SU-DHL-6 (cell line): ENCODE results near the gene OSGIN1.

Experiments
- H2AFZ ChIP-seq: fragments of 200-600 bp; sonication (generic); 2 replicates; pipeline ENCODE4 v1.6.1; 2014; ENCODE audit warnings: low read depth, mild to moderate bottlenecking, moderate library complexity, mixed read lengths, antibody characterized with exemption, low read length; ENCODE audit not compliant: severe bottlenecking
- H3F3A ChIP-seq: fragments of 200-600 bp; shearing (Covaris generic); 2 replicates; pipeline ENCODE4 v1.6.0; 2016; ENCODE audit warnings: antibody characterized with exemption, mild to moderate bottlenecking; ENCODE audit not compliant: insufficient read depth
- H3K27ac ChIP-seq: fragments of 200-600 bp; sonication (generic); 2 replicates; pipeline ENCODE4 v1.5.1; 2016; ENCODE audit warnings: low read depth, mild to moderate bottlenecking, low read length, moderate library complexity, mixed read lengths
- H3K27me3 ChIP-seq: fragments of 200-600 bp; sonication (generic), shearing (Covaris generic); 2 replicates; pipeline ENCODE4 v1.6.0; 2014; ENCODE audit warnings: mild to moderate bottlenecking, low read length
- H3K36me3 ChIP-seq: fragments of 200-600 bp; sonication (generic); 2 replicates; pipeline ENCODE4 v1.6.1; 2014; ENCODE audit warnings: mild to moderate bottlenecking, low read length, mixed read lengths
- H3K4me2 ChIP-seq: fragments of 300-600, 200-600 bp; shearing (Covaris generic), sonication (generic); 2 replicates; pipeline ENCODE4 v1.6.0; 2014; ENCODE audit warnings: low read length, low read depth, mild to moderate bottlenecking; ENCODE audit not compliant: poor library complexity, severe bottlenecking
- H3K4me3 ChIP-seq: fragments of 200-600 bp; sonication (generic); 2 replicates; pipeline ENCODE4 v1.5.1; 2014; ENCODE audit warnings: antibody characterized with exemption, low read length, mild to moderate bottlenecking, mixed read lengths; ENCODE audit not compliant: insufficient read depth, poor library complexity, severe bottlenecking
- H3K79me2 ChIP-seq: fragments of 200-600 bp; sonication (generic); 2 replicates; pipeline ENCODE4 v1.6.1; 2014; ENCODE audit warnings: mild to moderate bottlenecking, low read length, moderate library complexity; ENCODE audit not compliant: insufficient read depth
- H3K9ac ChIP-seq: fragments of 200-600 bp; sonication (generic); 2 replicates; pipeline ENCODE4 v1.7.0; 2014; ENCODE audit warnings: mild to moderate bottlenecking, low read length
- H3K9me2 ChIP-seq: fragments of 200-600 bp; sonication (generic); replicated peaks from 2 replicates; pipeline ENCODE4 v1.6.1; 2014; ENCODE audit warnings: low read length; ENCODE audit not compliant: insufficient read depth
- H3K9me3 ChIP-seq: fragments of 200-600 bp; sonication (generic); 2 replicates; pipeline ENCODE4 v1.6.1; 2014; ENCODE audit warnings: low read length, mixed read lengths; ENCODE audit not compliant: insufficient read depth
- H4K20me1 ChIP-seq: fragments of 200-600 bp; sonication (generic); 2 replicates; pipeline ENCODE4 v1.6.1; 2014; ENCODE audit warnings: low read depth, mild to moderate bottlenecking, antibody characterized with exemption, low read length, moderate library complexity, mixed read lengths
- CTCF ChIP-seq: fragments of 200-600 bp; sonication (generic); IDR thresholded peaks from one replicate; pipeline ENCODE4 v1.5.1; 2017; ENCODE audit warnings: antibody characterized with exemption, mild to moderate bottlenecking, low read length, moderate library complexity; ENCODE audit not compliant: insufficient read depth, poor library complexity, severe bottlenecking
- EZH2phosphoT487 ChIP-seq: fragments of 200-600 bp; sonication (generic), shearing (Covaris generic); conservative IDR thresholded peaks from 2 replicates; pipeline ENCODE4 v1.6.1; 2018; ENCODE audit warnings: mild to moderate bottlenecking, antibody characterized with exemption, low read length, moderate library complexity, mixed read lengths

Gene OSGIN1

GRCh38 chr16:83914091-83914710 is 38.8 kb upstream of the OSGIN1 start:
- no peaks in the 10 kb centered on the region for H3K27me3 ChIP-seq
- no peaks in the 10 kb centered on the region for H3K36me3 ChIP-seq

GRCh38 chr16:83915081-83915480 is 38.0 kb upstream of the OSGIN1 start:
- no peak overlapping the region for H3K4me3 ChIP-seq
- H3K27me3 ChIP-seq: no peaks in the 10 kb centered on the region
- no peaks in the 10 kb centered on the region for H3K36me3 ChIP-seq
- H2AFZ ChIP-seq: no peak overlapping the region
- H3K4me2 ChIP-seq: no peak overlapping the region
- no peaks in the 10 kb centered on the region for H3K9me3 ChIP-seq
- H3K9me2 ChIP-seq: no peaks in the 10 kb centered on the region
- no peak overlapping the region for H3K27ac ChIP-seq
- no peak overlapping the region for H3K9ac ChIP-seq
- no peaks in the 10 kb centered on the region for H3F3A ChIP-seq
- H3K79me2 ChIP-seq: no peaks in the 10 kb centered on the region
- H4K20me1 ChIP-seq: no peaks in the 10 kb centered on the region
- no peak for TF ChIP-seq CTCF
- no peak for TF ChIP-seq EZH2phosphoT487

More at GRCh38 chr16:83914091-83914710, 38.8 kb upstream of the OSGIN1 start:
- Histone ChIP-seq H3K9me3 (no peaks in the 10 kb centered on the region), H3F3A (no peaks in the 10 kb centered on the region), H2AFZ (no peak overlapping the region), H4K20me1 (no peaks in the 10 kb centered on the region), H3K9me2 (no peaks in the 10 kb centered on the region), H3K4me3 (no peak overlapping the region), H3K27ac (no peak overlapping the region), H3K4me2 (no peak overlapping the region), H3K9ac (no peak overlapping the region), H3K79me2 (no peaks in the 10 kb centered on the region)
- TF ChIP-seq EZH2phosphoT487: no peak
- no peak for TF ChIP-seq CTCF

- no peaks in the 10 kb centered on the region for H3K9me2 ChIP-seq
- no peaks in the 10 kb centered on the region for H3K9me3 ChIP-seq
- H3F3A ChIP-seq: no peaks in the 10 kb centered on the region
- H3K27me3 ChIP-seq: no peaks in the 10 kb centered on the region
- H3K36me3 ChIP-seq: no peaks in the 10 kb centered on the region
- H4K20me1 ChIP-seq: no peaks in the 10 kb centered on the region
- no peak overlapping the region for H3K4me3 ChIP-seq
- H3K9ac ChIP-seq: no peak overlapping the region
- H2AFZ ChIP-seq: no peak overlapping the region
- no peaks in the 10 kb centered on the region for H3K79me2 ChIP-seq
- no peak for TF ChIP-seq CTCF
- TF ChIP-seq EZH2phosphoT487: no peak
- H3K4me2 ChIP-seq: no peak overlapping the region
- H3K27ac ChIP-seq: no peak overlapping the region
Observed at GRCh38 chr16:83915491-83915890, 37.5 kb upstream of the OSGIN1 start.
